Activated CD4-positive, alpha-beta memory T cell treated with anti-CD3 and anti-CD28 coated beads for 36 hours (primary cell): Measurements from ENCODE around the gene CLRN2. TPM values are rescaled to one million over a fixed set of nuclear protein-coding genes. Genes with fewer than 3 reads are reported as not detected.

Experiments
- CTCF ChIA-PET: fragments of 350-600 bp; sonication (Branson Sonifier 250); formaldehyde crosslinking; loops from one replicate; lab custom pipeline; 2021; ENCODE audit warnings: antibody characterized with exemption, inconsistent platforms; lab: Charles Lee
- POLR2A ChIA-PET: fragments of 350-600 bp; sonication (Branson Sonifier 250); formaldehyde crosslinking; loops from one replicate; lab custom pipeline; 2021; ENCODE audit warnings: antibody characterized with exemption; lab: Charles Lee
- DNase-seq: peaks from one replicate; pipeline ENCODE4 v3.0.0-alpha.2; 2020
- H3K27ac Mint-ChIP-seq: one replicate; pipeline ENCODE4 v1.8.0; 2021; ENCODE audit warnings: mixed read lengths
- H3K27me3 Mint-ChIP-seq: one replicate; pipeline ENCODE4 v1.8.0; 2021; ENCODE audit warnings: mixed read lengths
- H3K36me3 Mint-ChIP-seq: one replicate; pipeline ENCODE4 v1.8.0; 2021; ENCODE audit warnings: mixed read lengths
- H3K4me1 Mint-ChIP-seq: one replicate; pipeline ENCODE4 v1.8.0; 2021; ENCODE audit warnings: low read depth, mixed read lengths
- H3K4me3 Mint-ChIP-seq: one replicate; pipeline ENCODE4 v1.8.0; 2021; ENCODE audit warnings: mild to moderate bottlenecking, mixed read lengths
- H3K9me3 Mint-ChIP-seq: one replicate; pipeline ENCODE4 v1.8.0; 2021; ENCODE audit warnings: mixed read lengths
- intact Hi-C: fragments of 100-400 bp; cut with micrococcal nuclease; formaldehyde crosslinking; loops from one replicate; pipeline ENCODE4 v1.15.1; 2023
- total RNA-seq, 2 experiments: library from RNA; stranded (reverse); gene quantifications; one replicate each; pipeline ENCODE4 v1.2.3, GENCODE V29; 2021

CLRN2 gene
- total RNA-seq, result not detected

DNA sequence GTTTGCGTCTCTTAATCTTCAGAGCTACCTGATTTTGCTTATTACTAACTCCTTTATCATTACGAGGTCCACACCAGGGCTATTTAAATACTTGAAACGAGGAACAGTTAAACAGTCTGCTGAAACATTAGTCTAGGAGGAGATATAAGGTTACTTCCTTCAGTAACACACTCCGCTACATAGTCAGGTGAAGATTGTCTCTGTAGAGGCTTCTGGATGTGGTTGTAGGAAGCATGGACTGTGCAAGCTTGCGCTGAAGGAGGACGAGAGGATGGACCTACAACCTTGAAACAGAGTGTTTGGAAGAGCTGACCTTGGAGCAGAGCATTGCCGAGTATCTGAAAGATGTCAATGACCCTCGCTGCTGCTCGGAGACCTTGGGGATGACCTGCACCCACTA, at the start of gene CLRN2:
CLRN2 (plus strand) TSS at position 301 of the 400 bp plus-strand sequence. CDS start 102 bp downstream, outside the sequence.
- ChIA-PET CTCF (interaction anchor here (0.9 kb wide), 1 partner anchor 34 kb away, joined by 3 read pairs; no protein-coding TSS in a partner anchor), POLR2A (no interaction called here)
- no peak within 1 kb of the TSS for H3K4me3 Mint-ChIP-seq
- H3K4me1 Mint-ChIP-seq, result peaks cover 23% of the 10 kb centered on the region
- H3K27me3 Mint-ChIP-seq, result peaks cover 7% of the 10 kb centered on the region
- H3K27ac Mint-ChIP-seq, result no peak within 1 kb of the TSS
- H3K36me3 Mint-ChIP-seq, result peaks cover 2% of the 10 kb centered on the region
- DNase-seq, result no peak
- intact Hi-C loops, result no loop called here
- H3K9me3 Mint-ChIP-seq, result no peaks in the 10 kb centered on the region

- H3K4me3 Mint-ChIP-seq, result no peak overlapping the region
- ChIA-PET CTCF (interaction anchor here (1.1 to 1.9 kb wide), 3 partner anchors 11 to 1175 kb away, joined by 3 to 8 read pairs (median 5); no protein-coding TSS in a partner anchor), POLR2A (no interaction called here)
- no peaks in the 10 kb centered on the region for H3K27me3 Mint-ChIP-seq
- no peaks in the 10 kb centered on the region for H3K9me3 Mint-ChIP-seq
- DNase-seq, result no peak
- intact Hi-C loops, result no loop called here
- no peak overlapping the region for H3K27ac Mint-ChIP-seq
- no peaks in the 10 kb centered on the region for H3K36me3 Mint-ChIP-seq
- no peaks in the 10 kb centered on the region for H3K4me1 Mint-ChIP-seq
Observed at GRCh38 chr4:17468619-17469221, 46.2 kb upstream of the CLRN2 start.

- no peak overlapping the region for H3K4me3 Mint-ChIP-seq
- H3K9me3 Mint-ChIP-seq, result no peaks in the 10 kb centered on the region
- no peaks in the 10 kb centered on the region for H3K4me1 Mint-ChIP-seq
- intact Hi-C loops, result no loop called here
- no peak overlapping the region for H3K27ac Mint-ChIP-seq
- no peaks in the 10 kb centered on the region for H3K36me3 Mint-ChIP-seq
- no peak for DNase-seq
- POLR2A ChIA-PET, result no interaction called here
- H3K27me3 Mint-ChIP-seq, result no peaks in the 10 kb centered on the region
- CTCF ChIA-PET, result no interaction called here
Observed at GRCh38 chr4:17469931-17470674, 44.9 kb upstream of the CLRN2 start.

DNA sequence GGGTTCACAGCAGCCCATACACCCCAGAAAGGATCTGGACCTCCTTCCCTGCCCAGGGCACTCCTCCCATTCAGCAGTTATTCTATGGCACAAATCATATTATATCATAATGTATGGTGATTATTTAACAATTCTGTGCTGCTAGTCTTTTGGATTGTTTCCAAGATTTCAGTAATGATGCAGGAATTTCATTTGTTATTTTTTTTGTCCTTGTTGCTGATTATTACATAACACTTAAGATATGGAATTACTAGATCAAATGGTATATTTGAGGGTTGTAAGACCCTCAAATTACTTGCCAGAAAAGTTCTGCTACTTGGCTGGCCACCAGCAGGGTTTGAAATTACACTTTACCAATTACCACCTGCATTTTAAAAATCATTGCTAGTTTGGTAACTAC, 39.5 kb upstream of the CLRN2 start:
- no peaks in the 10 kb centered on the region for H3K27me3 Mint-ChIP-seq
- POLR2A ChIA-PET, result no interaction called here
- CTCF ChIA-PET, result interaction anchor here (1.0 kb wide), 1 partner anchor 559 kb away, joined by 3 read pairs; no protein-coding TSS in a partner anchor
- no peaks in the 10 kb centered on the region for H3K36me3 Mint-ChIP-seq
- DNase-seq, result no peak
- intact Hi-C loops, result no loop called here
- no peaks in the 10 kb centered on the region for H3K4me1 Mint-ChIP-seq
- no peak overlapping the region for H3K4me3 Mint-ChIP-seq
- no peak overlapping the region for H3K27ac Mint-ChIP-seq
- H3K9me3 Mint-ChIP-seq, result no peaks in the 10 kb centered on the region

- ChIA-PET POLR2A (no interaction called here), CTCF (no interaction called here)
- Mint-ChIP-seq H3K4me3 (no peak overlapping the region), H3K4me1 (no peaks in the 10 kb centered on the region), H3K27ac (no peak overlapping the region), H3K9me3 (no peaks in the 10 kb centered on the region), H3K36me3 (no peaks in the 10 kb centered on the region), H3K27me3 (no peaks in the 10 kb centered on the region)
- intact Hi-C loops, result no loop called here
- DNase-seq, result no peak
Observed at GRCh38 chr4:17476853-17477252, 38.1 kb upstream of the CLRN2 start.

- H3K9me3 Mint-ChIP-seq, result no peaks in the 10 kb centered on the region
- POLR2A ChIA-PET, result no interaction called here
- H3K27me3 Mint-ChIP-seq, result no peaks in the 10 kb centered on the region
- no peak overlapping the region for H3K27ac Mint-ChIP-seq
- H3K36me3 Mint-ChIP-seq, result no peaks in the 10 kb centered on the region
- H3K4me3 Mint-ChIP-seq, result no peak overlapping the region
- intact Hi-C loops, result no loop called here
- CTCF ChIA-PET, result no interaction called here
- DNase-seq, result no peak
- no peaks in the 10 kb centered on the region for H3K4me1 Mint-ChIP-seq
Observed at GRCh38 chr4:17477774-17478472, 37.0 kb upstream of the CLRN2 start.

GRCh38 chr4:17480210-17480927, 34.6 kb upstream of the CLRN2 start:
- Mint-ChIP-seq H3K4me1 (no peaks in the 10 kb centered on the region), H3K36me3 (peaks cover 9% of the 10 kb centered on the region), H3K9me3 (no peaks in the 10 kb centered on the region), H3K4me3 (no peak overlapping the region), H3K27me3 (no peaks in the 10 kb centered on the region), H3K27ac (no peak overlapping the region)
- intact Hi-C loops, result no loop called here
- ChIA-PET CTCF (interaction anchor here (1.4 kb wide), 1 partner anchor 8 kb away, joined by 6 read pairs; no protein-coding TSS in a partner anchor), POLR2A (no interaction called here)
- DNase-seq, result no peak

DNA sequence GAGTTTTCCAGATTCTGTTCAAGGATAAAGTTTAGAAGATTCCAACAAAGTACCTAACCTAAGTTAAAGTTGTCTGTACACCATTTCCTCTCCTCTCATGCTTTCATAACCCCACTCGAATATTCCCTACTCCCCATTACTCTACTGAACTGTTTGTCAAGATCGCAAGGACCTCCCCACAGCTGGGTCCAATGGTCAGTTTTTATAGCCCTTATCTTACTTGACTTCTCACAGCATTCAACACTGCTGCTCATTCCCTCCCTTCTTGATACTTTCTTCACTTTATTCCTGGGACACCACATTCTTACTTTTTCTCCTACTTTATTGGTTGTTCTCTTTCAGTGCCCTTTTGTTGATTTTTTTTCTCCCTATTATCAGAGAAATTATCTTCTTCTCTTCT, 34.0 kb upstream of the CLRN2 start:
- Mint-ChIP-seq H3K27ac (no peak overlapping the region), H3K27me3 (no peaks in the 10 kb centered on the region), H3K36me3 (peaks cover 12% of the 10 kb centered on the region), H3K4me1 (no peaks in the 10 kb centered on the region), H3K4me3 (no peak overlapping the region), H3K9me3 (no peaks in the 10 kb centered on the region)
- CTCF ChIA-PET, result interaction anchor here (1.4 kb wide), 1 partner anchor 9 kb away, joined by 6 read pairs; no protein-coding TSS in a partner anchor
- POLR2A ChIA-PET, result no interaction called here
- intact Hi-C loops, result no loop called here
- no peak for DNase-seq

GRCh38 chr4:17482716-17483115, 32.2 kb upstream of the CLRN2 start:
- Mint-ChIP-seq H3K27me3 (no peaks in the 10 kb centered on the region), H3K4me1 (no peaks in the 10 kb centered on the region), H3K36me3 (peaks cover 24% of the 10 kb centered on the region), H3K9me3 (no peaks in the 10 kb centered on the region), H3K4me3 (no peak overlapping the region), H3K27ac (no peak overlapping the region)
- DNase-seq, result no peak
- intact Hi-C loops, result no loop called here
- ChIA-PET CTCF (no interaction called here), POLR2A (no interaction called here)

DNA sequence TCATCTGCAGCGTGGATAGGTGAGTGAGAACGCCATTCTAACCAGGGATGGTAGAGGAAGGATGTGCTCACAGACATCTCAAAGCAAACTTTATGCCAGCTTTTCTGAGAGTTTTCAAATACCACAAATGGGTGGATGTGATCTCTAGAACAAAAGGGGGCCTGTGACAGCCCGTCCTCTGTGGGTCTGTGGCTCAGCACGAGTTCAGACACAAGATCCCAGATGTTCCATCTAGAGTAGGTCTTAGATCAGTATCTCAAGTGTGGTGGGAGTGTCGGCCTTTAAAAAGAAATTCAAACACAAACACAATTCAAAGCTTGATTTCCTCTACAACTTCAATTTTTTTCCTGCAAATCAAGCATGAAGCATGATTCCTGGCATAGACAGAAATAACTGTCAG, 25.8 kb upstream of the CLRN2 start:
- Mint-ChIP-seq H3K27ac (no peak overlapping the region), H3K27me3 (no peaks in the 10 kb centered on the region), H3K36me3 (peaks cover 48% of the 10 kb centered on the region), H3K9me3 (no peaks in the 10 kb centered on the region), H3K4me1 (peaks cover under 1% of the 10 kb centered on the region), H3K4me3 (no peak overlapping the region)
- ChIA-PET POLR2A (no interaction called here), CTCF (interaction anchor here (0.7 to 1.4 kb wide), 2 partner anchors 17 to 24 kb away, joined by 3 read pairs; no protein-coding TSS in a partner anchor)
- no peak for DNase-seq
- intact Hi-C loops, result no loop called here

DNA sequence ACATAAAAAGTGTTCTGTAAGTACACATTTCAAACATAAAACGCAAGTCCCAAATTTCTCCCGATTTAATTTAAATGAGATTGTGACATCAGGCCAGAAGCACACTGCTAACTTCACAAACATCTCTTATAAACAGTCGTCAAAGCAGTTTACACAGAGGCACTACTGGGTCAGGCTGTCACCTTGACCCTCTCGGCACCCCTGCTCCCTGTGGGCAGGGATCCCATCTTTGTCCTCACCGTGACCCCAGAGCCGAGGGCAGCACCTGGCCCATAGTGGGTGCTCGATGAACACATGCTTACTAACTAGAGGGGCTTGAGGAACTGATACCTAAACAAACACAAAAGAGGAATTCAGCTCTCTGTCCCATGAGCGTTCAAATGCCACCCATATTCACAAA, 25.2 kb upstream of the CLRN2 start:
- Mint-ChIP-seq H3K36me3 (peaks cover 45% of the 10 kb centered on the region), H3K27ac (no peak overlapping the region), H3K9me3 (no peaks in the 10 kb centered on the region), H3K4me3 (no peak overlapping the region), H3K27me3 (no peaks in the 10 kb centered on the region), H3K4me1 (peaks cover 7% of the 10 kb centered on the region)
- intact Hi-C loops, result no loop called here
- ChIA-PET POLR2A (no interaction called here), CTCF (interaction anchor here (0.7 to 1.4 kb wide), 2 partner anchors 18 to 23 kb away, joined by 3 read pairs; no protein-coding TSS in a partner anchor)
- no peak for DNase-seq
